ENCODE results near the gene ACOX1. TPM values are rescaled to one million over a fixed set of nuclear protein-coding genes. Genes with fewer than 3 reads are reported as not detected.

ACOX1 gene
- total RNA-seq, 1 experiment from 2014 or later, result 50.2 TPM

- ChIA-PET RAD21 (ENCODE audit: low non-redundant PET in 1 of 2, low total read pairs in 2 of 2, uncharacterized antibody in 2 of 2, unreplicated experiment in 2 of 2) (no interaction called here), CTCF (no interaction called here), POLR2A (no interaction called here)
- DNase-seq (ENCODE audit: low read depth, low spot score) (no peak), ATAC-seq (no peak)
- TF ChIP-seq ELF1 (IDR thresholded peaks at IDR 0.05; ENCODE audit: borderline replicate concordance, low read depth), result no peak
- Histone ChIP-seq H3K79me2 (ENCODE audit: insufficient read depth, low read length) (no peaks in the 10 kb centered on the region), H3K9ac (ENCODE audit: low read length) (no peak overlapping the region), H3K4me2 (ENCODE audit: low read length) (no peak overlapping the region), H3K36me3 (ENCODE audit: control insufficient read depth in 1 of 2, insufficient read depth in 2 of 2, low read length in 2 of 2) (no peaks in the 10 kb centered on the region), H3K9me2 (ENCODE audit: insufficient read depth) (no peaks in the 10 kb centered on the region), H3K27me3 (ENCODE audit: insufficient read depth, low read length) (no peaks in the 10 kb centered on the region), H3K4me3 (replicated peaks in 1 of 2; ENCODE audit: low read depth in 1 of 2, low read length in 2 of 2) (no peak overlapping the region), H3K27ac (ENCODE audit: low read depth, low read length) (no peak overlapping the region), H3K4me1 (ENCODE audit: control insufficient read depth in 1 of 2, insufficient read depth in 2 of 2, low read length in 2 of 2) (no peaks in the 10 kb centered on the region), H3K9me3 (ENCODE audit: control insufficient read depth in 1 of 2, insufficient read depth in 1 of 2, low read depth in 1 of 2, low read length in 2 of 2) (no peaks in the 10 kb centered on the region), H2AFZ (ENCODE audit: low read depth, low read length, poor library complexity, severe bottlenecking) (no peak overlapping the region), H4K20me1 (ENCODE audit: insufficient read depth) (no peaks in the 10 kb centered on the region)
- BruUV-seq (replicated peaks), result no TSS peak
- intact Hi-C loops (cut with micrococcal nuclease), result no loop called here
Observed at GRCh38 chr17:75932852-75933251, 46.1 kb downstream of the ACOX1 start.

- no peak for DNase-seq (ENCODE audit: low read depth, low spot score)
- peaks cover 0 to 8% of the 10 kb centered on the region in 2 experiments; a peak in 2 of 4 replicates for H3K4me1 ChIP-seq (ENCODE audit: control insufficient read depth in 1 of 2, insufficient read depth in 2 of 2, low read length in 2 of 2)
- TF ChIP-seq EZH2phosphoT487 (IDR thresholded peaks at IDR 0.05; ENCODE audit: borderline replicate concordance) (no peak), SP1 (IDR thresholded peaks at IDR 0.05; ENCODE audit: low read depth) (no peak), ATF3 (IDR thresholded peaks at IDR 0.05) (no peak), CTCF (IDR thresholded peaks at IDR 0.05 in 2 of 3, conservative IDR thresholded peaks at IDR 0.05 in 1 of 3; ENCODE audit: borderline replicate concordance in 1 of 3, insufficient read depth in 1 of 3, low read depth in 2 of 3, low read length in 2 of 3) (no peak), ZNF274 (IDR thresholded peaks at IDR 0.05; ENCODE audit: low read depth, low read length) (no peak), MAX (IDR thresholded peaks at IDR 0.05) (no peak), TCF7L2 (IDR thresholded peaks at IDR 0.05; ENCODE audit: borderline replicate concordance, extremely low read depth, insufficient read depth, insufficient read length) (no peak), SIN3A (IDR thresholded peaks at IDR 0.05; ENCODE audit: low read depth) (no peak), CBX3 (IDR thresholded peaks at IDR 0.05; ENCODE audit: low read depth) (no peak), FOSL1 (IDR thresholded peaks at IDR 0.05; ENCODE audit: low read depth) (no peak), JUND (IDR thresholded peaks at IDR 0.05) (no peak), SRF (IDR thresholded peaks at IDR 0.05; ENCODE audit: low read depth) (no peak), YY1 (IDR thresholded peaks at IDR 0.05; ENCODE audit: extremely low read depth, insufficient replicate concordance, low read depth, low read length) (no peak), CEBPB (IDR thresholded peaks at IDR 0.05; ENCODE audit: low read depth) (no peak)
- H3K9me3 ChIP-seq (ENCODE audit: control insufficient read depth in 1 of 2, insufficient read depth in 1 of 2, low read depth in 1 of 2, low read length in 2 of 2), result no peaks in the 10 kb centered on the region
- RAD21 ChIA-PET (ENCODE audit: low non-redundant PET in 1 of 2, low total read pairs in 2 of 2, uncharacterized antibody in 2 of 2, unreplicated experiment in 2 of 2), result no interaction called here
- no peak overlapping the region for H3K4me3 ChIP-seq (replicated peaks in 1 of 2; ENCODE audit: low read depth in 1 of 2, low read length in 2 of 2)
- H3K36me3 ChIP-seq (ENCODE audit: control insufficient read depth in 1 of 2, insufficient read depth in 2 of 2, low read length in 2 of 2), result no peaks in the 10 kb centered on the region
- no peaks in the 10 kb centered on the region for H3K27me3 ChIP-seq (ENCODE audit: insufficient read depth, low read length)
- no peak overlapping the region for H2AFZ ChIP-seq (ENCODE audit: low read depth, low read length, poor library complexity, severe bottlenecking)
- H3K79me2 ChIP-seq (ENCODE audit: insufficient read depth, low read length), result no peaks in the 10 kb centered on the region
- no peak overlapping the region for H3K4me2 ChIP-seq (ENCODE audit: low read length)
- BruUV-seq (replicated peaks), result no TSS peak
- POLR2A ChIA-PET, result no interaction called here
- H4K20me1 ChIP-seq (ENCODE audit: insufficient read depth), result no peaks in the 10 kb centered on the region
- no peaks in the 10 kb centered on the region for H3K9me2 ChIP-seq (ENCODE audit: insufficient read depth)
- CTCF ChIA-PET, result no interaction called here
- H3K27ac ChIP-seq (ENCODE audit: low read depth, low read length), result no peak overlapping the region
- H3K9ac ChIP-seq (ENCODE audit: low read length), result no peak overlapping the region
- ATAC-seq, result no peak
- intact Hi-C loops (cut with micrococcal nuclease), result no loop called here
Observed at GRCh38 chr17:75931062-75931461, 47.9 kb downstream of the ACOX1 start.

All from HCT116 (cell line).